GM18511 (cell line): Measurements from ENCODE around the gene MPDU1.
A peak's percentile ranks its signal among the peaks of the same experiment; 100 is the strongest.
"Not testable (repeated sequence)": the region's sequence is repeated elsewhere in the genome, so short reads cannot be mapped to it uniquely, and the experiment has no call there.

Experiments
- ATAC-seq: cut with Tn5 transposase; IDR thresholded peaks from one replicate; pipeline ENCODE4 v1.9.1; 2021; ENCODE audit warnings: mild to moderate bottlenecking, moderate library complexity; ENCODE audit not compliant: unreplicated experiment

The MPDU1 gene

DNA sequence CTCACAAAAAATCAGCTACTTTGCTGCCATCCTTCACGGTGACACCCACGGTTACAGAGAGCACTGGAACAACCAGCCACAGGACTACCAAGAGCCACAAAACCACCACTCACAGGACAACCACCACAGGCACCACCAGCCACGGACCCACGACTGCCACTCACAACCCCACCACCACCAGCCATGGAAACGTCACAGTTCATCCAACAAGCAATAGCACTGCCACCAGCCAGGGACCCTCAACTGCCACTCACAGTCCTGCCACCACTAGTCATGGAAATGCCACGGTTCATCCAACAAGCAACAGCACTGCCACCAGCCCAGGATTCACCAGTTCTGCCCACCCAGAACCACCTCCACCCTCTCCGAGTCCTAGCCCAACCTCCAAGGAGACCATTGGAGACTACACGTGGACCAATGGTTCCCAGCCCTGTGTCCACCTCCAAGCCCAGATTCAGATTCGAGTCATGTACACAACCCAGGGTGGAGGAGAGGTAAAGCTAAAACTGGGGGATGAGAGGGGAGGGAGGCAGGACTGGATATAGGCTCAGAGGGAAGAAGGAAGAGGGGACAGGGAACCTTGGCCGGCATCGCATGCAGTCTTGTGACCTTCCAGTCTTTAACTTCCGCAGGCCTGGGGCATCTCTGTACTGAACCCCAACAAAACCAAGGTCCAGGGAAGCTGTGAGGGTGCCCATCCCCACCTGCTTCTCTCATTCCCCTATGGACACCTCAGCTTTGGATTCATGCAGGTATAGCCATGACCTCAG lies 3.6 kb upstream of the MPDU1 start:
- ATAC-seq, result peak; percentile 6

DNA sequence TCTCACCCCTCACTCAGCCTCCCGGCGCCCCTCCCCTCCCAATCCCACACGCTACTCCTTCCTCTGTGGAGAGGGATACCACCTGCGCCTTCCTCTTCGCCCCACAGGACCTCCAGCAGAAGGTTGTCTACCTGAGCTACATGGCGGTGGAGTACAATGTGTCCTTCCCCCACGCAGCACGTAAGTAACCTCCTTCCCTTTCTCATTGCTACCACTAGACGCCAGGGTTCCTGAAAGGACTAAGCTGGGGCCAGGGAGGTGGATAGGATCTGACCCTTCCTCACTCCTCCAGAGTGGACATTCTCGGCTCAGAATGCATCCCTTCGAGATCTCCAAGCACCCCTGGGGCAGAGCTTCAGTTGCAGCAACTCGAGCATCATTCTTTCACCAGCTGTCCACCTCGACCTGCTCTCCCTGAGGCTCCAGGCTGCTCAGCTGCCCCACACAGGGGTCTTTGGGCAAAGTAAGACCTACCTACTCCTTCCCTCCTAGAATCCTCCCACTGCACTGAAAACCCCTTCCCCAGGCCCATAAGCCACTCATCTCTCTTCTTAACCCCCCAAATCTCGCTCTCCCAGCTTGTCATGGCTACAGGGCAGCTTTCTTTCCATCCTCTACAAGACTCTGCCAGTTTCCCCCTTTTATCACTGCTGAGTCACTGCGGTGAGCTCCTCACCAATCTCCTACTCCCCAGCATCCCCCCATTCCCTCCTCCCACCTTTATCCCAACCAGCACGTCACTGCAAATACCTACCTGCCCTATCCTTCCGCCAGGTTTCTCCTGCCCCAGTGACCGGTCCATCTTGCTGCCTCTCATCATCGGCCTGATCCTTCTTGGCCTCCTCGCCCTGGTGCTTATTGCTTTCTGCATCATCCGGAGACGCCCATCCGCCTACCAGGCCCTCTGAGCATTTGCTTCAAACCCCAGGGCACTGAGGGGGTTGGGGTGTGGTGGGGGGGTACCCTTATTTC lies 2.8 kb upstream of the MPDU1 start:
- no peak for ATAC-seq

DNA sequence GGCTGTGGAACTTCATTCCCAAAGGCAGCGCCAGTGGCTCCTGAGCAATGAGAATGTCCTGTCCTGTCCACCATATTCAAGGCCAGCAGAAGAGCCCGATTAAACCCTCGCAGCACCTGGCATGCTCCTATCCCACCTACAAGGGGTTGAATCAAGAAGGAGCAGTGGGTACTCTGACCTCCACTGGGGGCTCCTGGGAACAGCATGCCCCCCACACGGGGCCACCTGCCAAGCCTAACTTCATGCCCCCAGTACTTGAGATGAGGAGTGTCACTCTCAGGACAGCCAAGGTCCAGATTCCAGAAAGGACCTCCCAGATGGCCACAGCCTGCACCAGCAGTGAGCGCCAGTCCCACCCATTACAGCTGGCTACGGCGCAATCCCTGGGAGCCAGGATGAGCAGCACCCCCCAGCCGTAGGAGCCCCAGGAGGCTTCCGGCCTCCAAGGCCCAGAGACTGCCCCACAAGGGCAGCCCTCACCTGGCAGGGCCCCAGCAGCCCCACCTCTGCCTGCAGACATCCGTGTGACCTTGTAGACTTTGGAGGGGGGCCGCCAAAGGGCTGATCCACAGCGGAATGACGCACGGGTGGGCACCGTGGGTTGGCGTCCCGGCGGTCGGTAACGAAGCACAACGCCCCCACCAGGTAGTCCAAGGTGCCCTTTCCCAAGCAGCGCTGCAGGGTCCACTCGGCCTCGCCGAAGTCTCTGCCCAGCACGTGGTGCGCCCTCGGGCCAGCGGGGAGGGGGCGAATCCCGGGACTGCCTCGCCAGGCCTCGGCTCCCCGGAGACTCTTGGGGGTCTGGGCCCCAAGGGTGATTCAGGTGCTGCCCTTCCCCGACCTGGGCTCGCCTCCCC lies 1.0 kb upstream of the MPDU1 start:
- no peak for ATAC-seq

DNA sequence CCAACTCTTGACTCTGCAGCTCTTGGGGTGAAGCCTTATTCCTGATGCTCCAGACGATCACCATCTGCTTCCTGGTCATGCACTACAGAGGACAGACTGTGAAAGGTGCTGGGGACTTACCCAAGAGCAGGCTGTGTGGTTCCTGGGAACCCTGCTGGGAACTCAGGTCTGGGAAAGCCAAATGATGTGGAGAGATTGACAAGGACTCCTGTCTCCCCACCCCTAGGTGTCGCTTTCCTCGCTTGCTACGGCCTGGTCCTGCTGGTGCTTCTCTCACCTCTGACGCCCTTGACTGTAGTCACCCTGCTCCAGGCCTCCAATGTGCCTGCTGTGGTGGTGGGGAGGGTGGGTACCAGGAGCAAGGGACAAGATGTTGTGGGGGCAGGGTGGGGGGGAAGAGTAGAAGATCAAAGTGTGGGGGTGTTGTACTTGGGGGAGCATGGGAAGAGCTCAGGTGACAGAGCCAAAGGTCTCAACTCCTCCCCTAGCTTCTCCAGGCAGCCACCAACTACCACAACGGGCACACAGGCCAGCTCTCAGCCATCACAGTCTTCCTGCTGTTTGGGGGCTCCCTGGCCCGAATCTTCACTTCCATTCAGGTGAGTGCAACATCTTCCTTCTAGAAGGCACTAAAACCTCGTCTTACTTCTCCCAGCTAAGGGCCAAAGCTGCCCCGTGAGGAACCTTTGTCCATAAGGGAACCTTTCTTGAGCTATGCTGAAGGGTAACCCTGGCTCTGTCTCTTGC lies 3.2 kb downstream of the MPDU1 start:
- ATAC-seq, result no peak

DNA sequence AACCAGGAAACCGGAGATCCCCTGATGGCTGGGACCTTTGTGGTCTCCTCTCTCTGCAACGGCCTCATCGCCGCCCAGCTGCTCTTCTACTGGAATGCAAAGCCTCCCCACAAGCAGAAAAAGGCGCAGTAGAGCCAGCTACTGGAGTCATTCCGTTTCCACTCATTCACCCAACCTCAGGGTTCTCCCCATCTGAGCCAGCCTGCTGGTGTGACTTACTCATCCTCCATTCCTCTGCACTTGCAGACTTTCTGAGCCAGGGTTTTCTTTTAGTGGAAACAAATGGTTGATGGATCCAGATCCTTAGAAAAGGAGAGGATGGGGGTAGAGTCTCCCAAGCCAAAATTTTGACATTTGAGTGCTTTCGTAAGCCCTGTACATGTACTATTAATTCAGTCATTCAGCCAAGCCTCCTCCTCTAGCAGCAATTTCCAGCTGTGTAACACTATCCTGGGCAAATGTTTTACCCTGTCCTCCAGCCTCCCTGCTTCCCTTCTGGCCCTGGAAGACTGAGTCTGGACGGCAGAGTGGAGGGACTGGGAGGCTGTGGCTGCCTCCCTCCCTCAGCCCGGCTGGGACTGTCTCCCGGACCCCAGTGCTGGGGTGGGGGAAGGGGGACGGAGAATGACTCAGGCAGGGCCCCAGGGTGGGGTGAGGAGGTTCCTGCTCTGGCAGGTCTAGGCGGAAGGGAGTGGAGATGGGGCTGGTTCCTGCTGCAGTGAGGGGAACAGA lies 3.9 kb downstream of the MPDU1 start:
- no peak for ATAC-seq

DNA sequence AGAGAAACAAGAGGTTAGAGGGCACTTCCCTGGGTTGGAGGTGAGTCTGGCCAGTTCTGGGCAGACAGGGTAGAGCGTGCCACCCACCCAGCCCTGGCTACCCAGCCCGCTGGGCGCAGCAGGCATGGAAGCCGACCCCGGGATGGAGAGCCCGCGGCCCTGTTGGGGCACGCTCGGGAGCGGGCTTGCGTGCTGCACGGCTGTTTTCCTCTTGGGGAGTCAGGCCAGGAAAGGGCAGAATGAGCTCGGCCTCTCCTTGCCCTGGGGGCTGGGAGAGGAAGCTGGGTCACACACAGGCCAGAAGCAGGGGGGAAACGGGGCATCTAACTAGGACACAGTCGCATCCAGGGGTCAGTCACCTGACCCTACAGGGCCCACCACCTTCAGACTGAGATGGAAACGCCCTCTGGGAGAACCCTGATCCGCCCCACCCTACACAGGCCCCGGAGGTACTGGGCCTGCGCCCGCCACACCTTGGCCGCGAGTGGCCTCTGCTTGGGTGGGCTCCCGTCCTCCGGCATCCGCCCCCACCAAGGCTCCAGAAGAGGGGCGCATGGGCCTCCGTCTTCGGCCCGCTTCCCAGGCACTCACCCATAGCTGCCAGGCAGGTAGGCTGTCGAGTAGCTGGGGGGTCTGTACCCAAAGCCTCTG lies 5.0 kb downstream of the MPDU1 start:
- ATAC-seq, result no peak

DNA sequence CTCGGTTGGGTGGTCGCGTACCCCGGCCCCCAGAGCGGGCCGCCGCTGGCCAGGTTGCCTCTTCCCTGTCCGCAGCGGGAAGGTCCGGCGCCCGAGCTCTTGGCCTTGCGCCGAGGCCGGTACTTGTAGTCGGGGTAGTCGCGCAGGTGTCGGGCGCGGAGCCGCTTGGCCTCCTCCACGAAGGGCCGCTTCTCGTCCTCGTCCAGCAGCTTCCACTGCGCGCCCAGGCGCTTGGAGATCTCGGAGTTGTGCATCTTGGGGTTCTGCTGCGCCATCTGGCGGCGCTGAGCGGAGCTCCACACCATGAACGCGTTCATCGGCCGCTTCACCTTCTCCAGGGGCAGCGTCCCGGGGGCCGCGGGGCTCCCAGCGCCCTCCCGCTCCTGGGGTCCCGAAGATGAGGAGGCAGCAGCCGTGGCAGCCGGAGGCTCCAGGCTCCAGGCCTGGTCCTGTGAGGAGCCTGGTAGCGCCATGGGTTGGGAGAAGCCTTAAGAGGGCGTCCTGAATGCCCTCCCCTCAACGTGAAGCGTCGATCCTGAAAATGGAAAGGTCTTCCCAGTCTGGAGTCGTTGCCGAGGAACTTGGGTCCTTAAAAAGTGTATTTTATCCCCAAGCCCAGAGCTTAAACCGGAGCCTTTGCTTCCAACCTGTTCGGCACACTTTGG lies 5.7 kb downstream of the MPDU1 start:
- ATAC-seq, result no peak

DNA sequence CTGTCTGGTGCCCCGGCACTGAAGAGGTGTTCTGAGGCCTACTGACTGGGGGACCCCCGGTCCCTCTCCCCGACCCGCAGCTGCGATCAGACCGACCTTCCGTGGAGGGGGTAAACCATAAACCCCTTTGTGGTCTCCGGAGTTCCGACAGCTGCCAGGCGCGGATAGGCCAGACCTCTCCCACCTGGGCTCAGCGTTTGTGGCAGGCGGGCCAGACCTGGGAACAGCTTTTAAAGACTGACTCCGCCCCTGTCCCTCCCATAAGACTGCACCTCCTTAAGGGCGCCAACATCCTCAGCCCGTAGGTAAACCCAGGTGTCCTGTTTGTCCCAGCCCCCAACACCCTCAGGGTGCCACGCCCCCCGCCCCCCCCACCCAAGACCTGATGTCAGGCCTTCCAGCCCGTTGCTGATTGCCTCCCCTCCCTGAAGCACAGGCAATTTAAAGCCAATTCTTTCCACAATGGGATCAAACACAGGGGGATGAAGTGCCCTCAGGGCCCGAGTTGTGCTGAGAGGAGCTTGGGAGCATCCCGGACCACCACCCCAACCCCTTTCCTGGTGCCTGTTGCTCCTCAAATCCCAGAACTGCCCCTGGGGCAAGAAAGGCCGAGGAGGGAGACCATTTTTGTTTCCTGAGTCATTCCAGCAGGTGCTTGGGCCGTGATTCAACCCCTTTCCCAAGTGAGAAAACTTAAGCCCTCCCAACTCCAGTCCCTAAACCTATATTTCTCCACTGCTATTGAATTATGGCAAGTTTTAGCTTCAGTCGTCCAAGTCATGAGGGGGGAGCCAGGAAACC lies 6.4 kb downstream of the MPDU1 start, which contains the start of gene SOX15:
Gene SOX15 (minus strand): TSS at position 204 of the 801 bp plus-strand sequence. CDS start 418 bp downstream, outside the sequence.
- ATAC-seq, result no peak

DNA sequence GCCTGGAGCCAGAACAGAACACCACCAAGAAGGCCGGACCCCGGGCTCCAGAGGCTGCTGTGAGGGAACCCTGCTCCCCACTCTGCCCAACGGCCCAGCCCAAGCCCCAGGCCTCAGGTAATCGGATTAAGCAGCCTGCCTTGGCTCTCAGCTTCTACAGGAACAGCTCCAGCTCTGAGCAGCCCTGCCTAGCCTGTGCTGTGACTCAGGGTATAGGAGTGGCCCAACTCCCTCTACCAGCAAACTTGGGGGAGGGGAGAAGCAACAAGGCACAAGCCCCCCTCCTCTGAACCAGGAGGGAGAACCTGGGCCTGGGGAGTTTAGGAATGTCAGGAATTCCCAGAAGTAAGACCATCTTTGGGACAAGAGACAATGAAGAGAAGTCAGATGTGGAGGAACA lies 7.1 kb downstream of the MPDU1 start:
- no peak for ATAC-seq

DNA sequence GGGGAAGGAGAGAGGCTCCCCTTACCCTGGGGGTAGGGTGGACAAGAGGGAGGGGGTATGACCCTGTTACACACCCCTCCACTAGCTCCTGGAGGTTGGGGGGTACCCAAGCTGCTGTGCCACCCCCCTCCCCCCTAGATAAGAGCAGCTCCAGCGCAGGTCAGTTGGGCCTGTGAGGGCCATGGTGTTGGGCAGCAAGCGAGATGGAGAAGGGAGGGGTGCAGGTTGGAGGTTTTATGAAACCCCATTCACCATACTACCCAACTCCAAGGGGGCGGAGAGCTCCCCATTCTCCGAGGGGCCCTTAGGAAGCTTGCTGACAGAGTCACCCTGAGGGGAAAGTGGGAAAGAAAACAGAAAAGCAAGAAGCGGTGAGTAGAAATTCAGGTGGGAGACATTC lies 7.9 kb downstream of the MPDU1 start:
- no peak for ATAC-seq

DNA sequence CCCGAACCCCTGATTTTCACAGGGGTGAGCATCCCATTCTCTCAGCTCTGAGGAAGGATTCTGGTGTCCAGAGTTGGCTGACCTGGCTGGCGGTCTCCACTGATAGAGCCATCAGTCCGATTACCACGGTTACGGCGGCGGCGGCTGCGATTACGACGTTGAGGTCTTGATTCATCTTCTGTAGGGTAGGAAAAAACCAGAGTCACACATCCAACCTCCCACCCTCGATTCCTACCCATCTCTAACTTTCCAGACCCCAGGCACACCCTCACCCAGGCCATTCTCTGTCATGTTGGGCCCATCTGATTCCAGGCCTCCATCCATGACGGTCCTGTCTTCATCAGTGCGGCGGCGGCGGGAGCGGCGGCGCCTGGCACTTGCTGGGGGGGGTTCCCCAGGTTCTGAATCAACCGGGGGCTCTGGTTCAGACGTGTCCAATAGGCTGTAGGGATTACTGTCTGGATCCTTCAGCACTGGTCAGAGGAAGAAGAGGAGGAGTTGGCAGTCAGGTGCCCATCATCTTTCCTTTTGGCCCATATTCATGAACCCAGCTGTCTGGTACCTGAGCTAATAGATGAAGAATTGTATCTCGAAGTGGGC lies 8.9 kb downstream of the MPDU1 start:
- ATAC-seq, result no peak

DNA sequence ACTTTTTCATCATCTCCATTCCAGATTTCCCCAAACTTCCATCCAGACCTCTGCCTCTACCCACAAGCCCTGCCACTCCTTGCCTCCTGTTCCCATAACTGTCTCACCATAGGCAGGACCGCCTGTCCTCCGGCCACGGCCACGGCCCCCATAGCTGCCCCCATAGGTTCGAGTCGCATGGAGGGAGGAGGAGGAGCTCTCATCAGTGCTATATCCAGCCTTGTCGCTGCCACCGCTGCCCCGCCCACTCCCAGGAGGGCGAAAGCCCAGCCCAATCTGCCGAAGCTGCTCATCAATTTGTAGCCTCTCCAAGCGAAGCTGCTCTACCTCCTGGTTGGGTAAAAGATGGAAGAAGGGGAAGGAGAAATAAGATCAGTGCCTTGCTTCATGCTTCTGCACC lies 9.6 kb downstream of the MPDU1 start:
- ATAC-seq, result no peak

DNA sequence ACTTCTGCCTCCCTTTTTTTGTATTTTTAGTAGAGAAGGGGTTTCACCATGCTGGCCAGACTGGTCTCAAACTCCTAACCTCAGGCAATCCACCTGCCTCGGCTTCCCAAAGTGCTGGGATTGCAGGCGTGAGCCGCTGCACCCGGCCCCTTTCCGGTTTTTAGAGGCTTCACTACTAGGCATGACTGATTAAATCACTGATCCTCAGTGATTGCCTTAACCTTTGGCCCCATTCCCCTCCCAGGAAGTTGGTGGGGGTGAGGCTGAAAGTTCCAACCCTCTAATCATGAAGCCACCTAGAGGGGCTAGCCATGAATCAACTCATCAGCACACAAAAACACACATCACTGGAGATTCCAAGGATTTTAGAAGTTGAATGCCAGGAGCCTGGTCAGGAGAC lies 13.9 kb downstream of the MPDU1 start:
- not testable (repeated sequence) for ATAC-seq

DNA sequence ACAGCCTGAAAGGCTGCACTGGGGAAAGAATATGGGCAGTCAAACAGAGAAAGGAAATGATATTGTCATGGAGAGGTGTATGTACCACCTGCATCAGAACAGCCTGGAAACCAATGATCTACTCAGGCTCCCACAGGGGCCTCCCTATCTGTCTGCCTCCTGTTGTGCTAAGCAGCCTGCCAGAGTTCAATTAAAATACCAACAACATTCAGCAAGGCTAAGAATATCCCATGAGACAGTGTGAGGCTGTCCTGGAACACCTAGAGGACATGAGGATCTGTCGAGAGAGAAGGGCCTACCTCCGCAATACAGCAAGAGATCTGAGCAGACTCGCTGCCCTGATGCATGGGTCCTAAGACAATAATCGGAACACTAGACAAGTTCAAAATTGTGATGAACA lies 22.6 kb downstream of the MPDU1 start:
- no peak for ATAC-seq

DNA sequence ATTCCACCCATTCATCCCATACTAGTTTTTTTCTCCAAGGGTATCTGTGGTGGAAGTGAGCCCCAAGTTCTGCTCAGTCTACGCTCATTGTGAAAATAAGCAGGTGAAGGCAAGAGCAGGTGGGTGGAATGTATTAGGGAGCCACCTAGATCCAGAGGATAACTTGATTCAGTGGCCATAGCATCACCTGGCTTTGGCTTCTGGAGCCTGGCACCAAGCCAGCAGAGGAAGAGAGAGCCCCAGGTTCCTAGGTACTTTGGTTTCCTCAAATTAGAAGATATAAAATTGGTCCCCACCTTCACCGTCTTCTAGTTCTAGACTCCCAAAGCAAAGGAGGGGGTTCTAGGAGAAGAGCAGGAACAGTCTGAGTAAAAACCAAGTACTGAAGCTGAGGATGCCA lies 27.0 kb downstream of the MPDU1 start:
- no peak for ATAC-seq

DNA sequence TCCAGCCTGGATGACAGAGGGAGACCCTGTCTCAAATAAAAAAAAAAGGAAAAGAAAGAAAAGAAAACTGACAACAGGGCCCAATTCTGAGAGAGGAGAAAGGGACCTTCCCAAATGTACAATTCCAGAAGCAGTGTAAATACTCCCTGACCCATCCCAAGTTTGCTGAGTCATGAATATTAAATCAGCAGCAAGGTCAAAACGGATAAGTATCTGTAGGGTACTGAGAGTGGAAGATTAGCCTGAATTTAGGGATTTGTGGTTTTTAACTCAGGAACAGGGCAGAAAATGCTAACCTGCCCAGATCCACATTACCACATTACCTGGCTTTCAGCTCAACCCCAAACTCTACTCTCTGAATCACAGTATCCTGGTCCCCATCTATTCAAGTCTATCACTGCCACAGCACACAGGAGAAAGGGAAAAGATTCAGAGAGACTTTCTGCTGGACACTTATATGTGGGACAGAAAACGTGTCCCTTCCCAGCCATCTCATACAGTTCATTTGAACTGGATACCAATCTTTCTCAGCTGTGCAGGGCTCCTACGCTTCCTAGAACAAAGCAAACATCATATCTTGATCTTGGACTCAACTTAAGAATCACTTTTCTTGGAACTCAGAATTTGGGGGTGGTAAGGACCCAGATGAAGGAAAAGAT lies 28.1 kb downstream of the MPDU1 start:
- no peak for ATAC-seq

DNA sequence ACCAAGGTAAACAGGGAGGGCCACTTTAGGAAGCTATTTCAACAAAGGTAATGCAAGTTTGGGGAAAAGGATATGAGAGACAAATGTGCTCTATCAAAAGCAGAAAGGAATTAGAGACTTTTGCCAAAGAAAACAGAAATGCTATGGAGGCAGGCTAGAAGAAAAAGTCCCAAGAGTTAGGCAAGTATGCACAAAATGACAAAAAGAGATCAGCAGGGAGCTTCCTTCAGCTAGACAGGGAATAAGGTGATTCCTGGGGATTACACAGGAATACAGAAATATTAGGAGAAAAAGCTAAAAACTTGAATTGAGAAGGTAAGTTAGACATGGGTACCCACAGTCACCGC lies 28.6 kb downstream of the MPDU1 start:
- ATAC-seq, result no peak
